ENCODE measurements around the gene KIF5B. TPM values are rescaled to one million over a fixed set of nuclear protein-coding genes. Genes with fewer than 3 reads are reported as not detected.

The KIF5B gene
- total and polyA plus RNA-seq, 9 of the 15 experiments (the other 6 are each of a cell fraction or from before 2014, with no cell fraction given) = 24.4 to 94.4 (median 68.9) TPM

DNA sequence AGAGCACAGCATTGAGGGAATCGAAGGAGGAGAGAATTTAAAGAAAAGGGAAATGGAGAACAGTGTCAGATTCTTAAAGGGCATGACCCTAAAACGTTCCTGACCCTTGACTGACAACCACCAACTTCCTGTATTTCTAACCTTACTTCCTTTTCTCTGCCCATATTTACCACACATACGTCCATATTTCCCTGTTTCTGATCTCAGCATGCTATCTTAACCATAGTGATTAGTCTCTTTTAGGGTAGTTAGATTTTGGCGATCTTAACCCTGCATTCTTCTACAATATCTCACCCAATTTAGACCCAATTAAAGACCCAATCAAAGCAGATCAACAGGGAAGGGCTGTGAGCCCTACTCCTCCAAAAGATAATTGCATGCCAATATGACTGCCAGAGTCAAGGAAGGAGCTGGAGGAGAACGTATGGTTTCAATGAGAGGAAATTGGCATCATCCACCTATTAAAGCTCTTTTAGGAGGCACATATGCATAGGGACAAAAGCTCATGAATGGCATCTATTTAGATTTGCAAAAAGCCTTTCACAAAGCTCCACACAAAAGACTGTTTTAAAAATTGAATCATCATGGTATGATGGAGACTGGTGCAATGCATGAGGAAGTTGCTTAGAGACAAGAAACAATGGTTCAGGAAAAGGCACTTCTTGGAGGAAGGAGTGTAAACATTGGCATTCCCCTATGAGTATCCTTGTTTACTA lies 78.6 kb downstream of the KIF5B start (continued):
- peak; percentile 54 to 64; a peak in 2 of 4 replicates for TF ChIP-seq FOXK2 (conservative IDR thresholded peaks at IDR 0.05 in 1 of 2, IDR thresholded peaks at IDR 0.05 in 1 of 2; ENCODE audit: low read depth in 2 of 2)
- TF ChIP-seq, protein P1, sequence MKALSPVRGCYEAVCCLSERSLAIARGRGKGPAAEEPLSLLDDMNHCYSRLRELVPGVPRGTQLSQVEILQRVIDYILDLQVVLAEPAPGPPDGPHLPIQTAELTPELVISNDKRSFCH (CRISPR knock-in tag; IDR thresholded peaks at IDR 0.05) = no peak
- TF ChIP-seq, protein P1 (tag; IDR thresholded peaks at IDR 0.05) = 0 out of 2 replicates have a peak, but pooled peaks have one; percentile 31
- TF ChIP-seq PHF20 (IDR thresholded peaks at IDR 0.05; ENCODE audit: partially characterized antibody) = no peak
- TF ChIP-seq NR4A1 (CRISPR knock-in tag; IDR thresholded peaks at IDR 0.05) = no peak
- 0 out of 2 replicates have a peak, but pooled peaks have one; percentile 21 for TF ChIP-seq NR4A1 (tag; IDR thresholded peaks at IDR 0.05)
- TF ChIP-seq SP1 (CRISPR knock-in tag; IDR thresholded peaks at IDR 0.05) = no peak
- TF ChIP-seq SOX6 (IDR thresholded peaks at IDR 0.05) = 0 out of 2 replicates have a peak, but pooled peaks have one; percentile 3
- TF ChIP-seq, protein P2, sequence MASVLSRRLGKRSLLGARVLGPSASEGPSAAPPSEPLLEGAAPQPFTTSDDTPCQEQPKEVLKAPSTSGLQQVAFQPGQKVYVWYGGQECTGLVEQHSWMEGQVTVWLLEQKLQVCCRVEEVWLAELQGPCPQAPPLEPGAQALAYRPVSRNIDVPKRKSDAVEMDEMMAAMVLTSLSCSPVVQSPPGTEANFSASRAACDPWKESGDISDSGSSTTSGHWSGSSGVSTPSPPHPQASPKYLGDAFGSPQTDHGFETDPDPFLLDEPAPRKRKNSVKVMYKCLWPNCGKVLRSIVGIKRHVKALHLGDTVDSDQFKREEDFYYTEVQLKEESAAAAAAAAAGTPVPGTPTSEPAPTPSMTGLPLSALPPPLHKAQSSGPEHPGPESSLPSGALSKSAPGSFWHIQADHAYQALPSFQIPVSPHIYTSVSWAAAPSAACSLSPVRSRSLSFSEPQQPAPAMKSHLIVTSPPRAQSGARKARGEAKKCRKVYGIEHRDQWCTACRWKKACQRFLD (CRISPR knock-in tag; IDR thresholded peaks at IDR 0.05) = peak; percentile 36; the same call in 1 of the 2 replicates
- TF ChIP-seq RAD21 (CRISPR knock-in tag; conservative IDR thresholded peaks at IDR 0.05 in 1 of 2, IDR thresholded peaks at IDR 0.05 in 1 of 2) = 0 out of 4 replicates have a peak, but pooled peaks of 1 of the 2 experiments have one; percentile 13
- TF ChIP-seq, protein P3, sequence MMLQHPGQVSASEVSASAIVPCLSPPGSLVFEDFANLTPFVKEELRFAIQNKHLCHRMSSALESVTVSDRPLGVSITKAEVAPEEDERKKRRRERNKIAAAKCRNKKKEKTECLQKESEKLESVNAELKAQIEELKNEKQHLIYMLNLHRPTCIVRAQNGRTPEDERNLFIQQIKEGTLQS (IDR thresholded peaks at IDR 0.05) = peak; percentile 69
- TF ChIP-seq, protein P3 (CRISPR knock-in tag; conservative IDR thresholded peaks at IDR 0.05) = no peak
- TF ChIP-seq, protein P4, sequence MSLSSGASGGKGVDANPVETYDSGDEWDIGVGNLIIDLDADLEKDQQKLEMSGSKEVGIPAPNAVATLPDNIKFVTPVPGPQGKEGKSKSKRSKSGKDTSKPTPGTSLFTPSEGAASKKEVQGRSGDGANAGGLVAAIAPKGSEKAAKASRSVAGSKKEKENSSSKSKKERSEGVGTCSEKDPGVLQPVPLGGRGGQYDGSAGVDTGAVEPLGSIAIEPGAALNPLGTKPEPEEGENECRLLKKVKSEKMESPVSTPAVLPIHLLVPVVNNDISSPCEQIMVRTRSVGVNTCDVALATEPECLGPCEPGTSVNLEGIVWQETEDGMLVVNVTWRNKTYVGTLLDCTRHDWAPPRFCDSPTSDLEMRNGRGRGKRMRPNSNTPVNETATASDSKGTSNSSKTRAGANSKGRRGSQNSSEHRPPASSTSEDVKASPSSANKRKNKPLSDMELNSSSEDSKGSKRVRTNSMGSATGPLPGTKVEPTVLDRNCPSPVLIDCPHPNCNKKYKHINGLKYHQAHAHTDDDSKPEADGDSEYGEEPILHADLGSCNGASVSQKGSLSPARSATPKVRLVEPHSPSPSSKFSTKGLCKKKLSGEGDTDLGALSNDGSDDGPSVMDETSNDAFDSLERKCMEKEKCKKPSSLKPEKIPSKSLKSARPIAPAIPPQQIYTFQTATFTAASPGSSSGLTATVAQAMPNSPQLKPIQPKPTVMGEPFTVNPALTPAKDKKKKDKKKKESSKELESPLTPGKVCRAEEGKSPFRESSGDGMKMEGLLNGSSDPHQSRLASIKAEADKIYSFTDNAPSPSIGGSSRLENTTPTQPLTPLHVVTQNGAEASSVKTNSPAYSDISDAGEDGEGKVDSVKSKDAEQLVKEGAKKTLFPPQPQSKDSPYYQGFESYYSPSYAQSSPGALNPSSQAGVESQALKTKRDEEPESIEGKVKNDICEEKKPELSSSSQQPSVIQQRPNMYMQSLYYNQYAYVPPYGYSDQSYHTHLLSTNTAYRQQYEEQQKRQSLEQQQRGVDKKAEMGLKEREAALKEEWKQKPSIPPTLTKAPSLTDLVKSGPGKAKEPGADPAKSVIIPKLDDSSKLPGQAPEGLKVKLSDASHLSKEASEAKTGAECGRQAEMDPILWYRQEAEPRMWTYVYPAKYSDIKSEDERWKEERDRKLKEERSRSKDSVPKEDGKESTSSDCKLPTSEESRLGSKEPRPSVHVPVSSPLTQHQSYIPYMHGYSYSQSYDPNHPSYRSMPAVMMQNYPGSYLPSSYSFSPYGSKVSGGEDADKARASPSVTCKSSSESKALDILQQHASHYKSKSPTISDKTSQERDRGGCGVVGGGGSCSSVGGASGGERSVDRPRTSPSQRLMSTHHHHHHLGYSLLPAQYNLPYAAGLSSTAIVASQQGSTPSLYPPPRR (CRISPR knock-in tag; IDR thresholded peaks at IDR 0.05; ENCODE audit: borderline replicate concordance) = no peak
- peak; percentile 90 for TF ChIP-seq NR2C1 (IDR thresholded peaks at IDR 0.05)
- peak; percentile 90 for TF ChIP-seq NR2C1 (tag; IDR thresholded peaks at IDR 0.05)
- TF ChIP-seq JUND (IDR thresholded peaks at IDR 0.05; ENCODE audit: borderline replicate concordance, low read depth, low read length) = no peak
- TF ChIP-seq JUND (tag; IDR thresholded peaks at IDR 0.05; ENCODE audit: borderline replicate concordance, low read depth, low read length) = peak; percentile 36; the same call in 1 of the 3 replicates
- TF ChIP-seq TRIM24 (IDR thresholded peaks at IDR 0.05) = peak in 1 of 2 experiments; percentile 17; a peak in 2 of 4 replicates
- peak; percentile 85 for TF ChIP-seq SPI1 (IDR thresholded peaks at IDR 0.05; ENCODE audit: borderline replicate concordance, low read depth, low read length)

Measured in K562 (cell line).